GM12878 (cell line): ENCODE data around the gene PPP1R37. TPM values are rescaled to one million over a fixed set of nuclear protein-coding genes. Genes with fewer than 3 reads are reported as not detected.
A peak's percentile ranks its signal among the peaks of the same experiment; 100 is the strongest.

Experiments
- ATAC-seq: fragments of 200-7000 bp; cut with Tn5 transposase; 3 replicates; pipeline ENCODE4 v1.9.1; 2020; ENCODE audit warnings: mild to moderate bottlenecking, moderate library complexity
- BruUV-seq: library from RNA; stranded (reverse); fragments of 400-500 nt; replicated peaks from 2 replicates; lab custom pipeline; 2021; lab: Mats Ljungman, UMichigan
- CTCF ChIA-PET: fragments of 300-600 bp; sonication (Branson Sonifier 250); formaldehyde crosslinking; extraction: SDS; loops from one replicate; lab custom pipeline; 2021; ENCODE audit warnings: inconsistent platforms; lab: Yijun Ruan, JAX
- POLR2A ChIA-PET: fragments of 350-600 bp; formaldehyde crosslinking; extraction: SDS; loops from one replicate; lab custom pipeline; 2021; ENCODE audit warnings: inconsistent platforms; lab: Charles Lee
- RAD21 ChIA-PET: fragments of 300-600 bp; sonication (Branson Sonifier 250); formaldehyde crosslinking; loops from one replicate; lab custom pipeline; 2023; ENCODE audit warnings: antibody characterized with exemption; ENCODE audit not compliant: unreplicated experiment; lab: Charles Lee
- SMC1A ChIA-PET: fragments of 300-600 bp; sonication (Branson Sonifier 250); formaldehyde crosslinking; loops from one replicate; lab custom pipeline; 2023; ENCODE audit not compliant: unreplicated experiment, uncharacterized antibody; lab: Charles Lee
- DNase-seq: peaks from one replicate; pipeline ENCODE4 v3.0.0-alpha.2; 2011; ENCODE audit warnings: low read depth, low spot score
- FAIRE-seq: peaks from 3 replicates; lab custom pipeline; 2011; peaks lifted over from hg19 to GRCh38; lab: Jason Lieb, UNC
- H2AFZ ChIP-seq: 2 replicates; pipeline ENCODE4 v1.6.0; 2011; ENCODE audit warnings: low read depth, low read length, control low read depth; ENCODE audit not compliant: control insufficient read depth
- H3K27ac ChIP-seq: 2 replicates; pipeline ENCODE4 v1.5.1; 2011; ENCODE audit warnings: control low read depth; ENCODE audit not compliant: control insufficient read depth, insufficient read depth
- H3K27me3 ChIP-seq, 2 experiments: replicated peaks in 1 of 2; 2 replicates each; pipeline versions ENCODE4 v1.6.0 to v1.6.1; 2011; ENCODE audit warnings: low read length in 1 of 2; ENCODE audit not compliant: control insufficient read depth in 2 of 2, insufficient read depth in 2 of 2
- H3K36me3 ChIP-seq, 2 experiments: 2 replicates each; pipeline ENCODE4 v1.5.1; 2011; ENCODE audit warnings: low read length in 1 of 2; ENCODE audit not compliant: control insufficient read depth in 2 of 2, insufficient read depth in 2 of 2
- H3K4me1 ChIP-seq: 2 replicates; pipeline ENCODE4 v1.6.1; 2011; ENCODE audit warnings: mild to moderate bottlenecking, low read length, moderate library complexity, mixed read lengths; ENCODE audit not compliant: control insufficient read depth, insufficient read depth
- H3K4me2 ChIP-seq: 2 replicates; pipeline ENCODE4 v1.6.0; 2011; ENCODE audit warnings: control low read depth; ENCODE audit not compliant: control insufficient read depth, insufficient read depth
- H3K4me3 ChIP-seq: fragments of 200-600 bp; sonication (generic); 2 replicates; pipeline ENCODE4 v1.5.1; 2016
- H3K79me2 ChIP-seq: 2 replicates; pipeline ENCODE4 v1.6.0; 2011; ENCODE audit warnings: low read length; ENCODE audit not compliant: control insufficient read depth, insufficient read depth
- H3K9ac ChIP-seq: 2 replicates; pipeline ENCODE4 v1.8.0; 2011; ENCODE audit warnings: low read length, control low read depth, mixed read lengths; ENCODE audit not compliant: control insufficient read depth, insufficient read depth
- H3K9me3 ChIP-seq: replicated peaks from 3 replicates; pipeline ENCODE4 v1.5.1; 2011; ENCODE audit warnings: mild to moderate bottlenecking, low read length; ENCODE audit not compliant: control insufficient read depth, insufficient read depth
- H4K20me1 ChIP-seq: 2 replicates; pipeline ENCODE4 v1.6.0; 2011; ENCODE audit not compliant: control insufficient read depth, insufficient read depth
- CREM ChIP-seq: IDR thresholded peaks from 2 replicates; pipeline ENCODE4 v1.6.1; 2014; ENCODE audit warnings: antibody characterized with exemption, low read depth
- TCF12 ChIP-seq: IDR thresholded peaks from 2 replicates; pipeline ENCODE4 v1.6.1; 2011; ENCODE audit warnings: low read depth, mild to moderate bottlenecking, low read length
- ZBTB40 ChIP-seq: fragments of 450-650 bp; IDR thresholded peaks from 2 replicates; pipeline ENCODE4 v1.6.1; 2016; ENCODE audit warnings: mild to moderate bottlenecking, moderate library complexity, borderline replicate concordance
- ZNF592 ChIP-seq: fragments of 450-650 bp; IDR thresholded peaks from 2 replicates; pipeline ENCODE4 v1.6.1; 2017; ENCODE audit warnings: mild to moderate bottlenecking, moderate library complexity
- WGBS: methylation state at CpG from one replicate; pipeline ENCODE4 v1.1.6; 2016; ENCODE audit warnings: low lambda C conversion rate; ENCODE audit not compliant: insufficient replicate concordance, insufficient coverage; ENCODE audit errors: missing lambda C conversion rate; 5-methylcytosine and 5-hydroxymethylcytosine counted together
- in situ Hi-C: fragments of 300-500 bp; cut with MboI; formaldehyde crosslinking; loops from 9 replicates; pipeline ENCODE4 v1.14.3; 2018; ENCODE audit warnings: mixed read lengths
- intact Hi-C: fragments of 100-400 bp; cut with micrococcal nuclease; formaldehyde crosslinking; loops from one replicate; pipeline ENCODE4 v1.14.2; 2022; ENCODE audit not compliant: unreplicated experiment
- polyA plus RNA-seq, 11 experiments: library from polyadenylated mRNA; depleted of rRNA in 4 of 11; unstranded in 6 of 11; stranded (reverse) in 5 of 11; fragments of >200 nt; fragmentation: Nextera tagmentation in 4 of 11; fragmentation: Illumina TruSeq in 1 of 11; extraction: Ambion mirVana in 4 of 11; extraction: Trizol in 1 of 11; gene quantifications; 1 replicate in 1 of 11; 2 replicates in 10 of 11; pipeline versions ENCODE4 v1.2.1 to v1.2.3, GENCODE V29; 2011 to 2016; ENCODE audit warnings: inconsistent platforms in 2 of 11, missing spikeins in 2 of 11, low read depth in 1 of 11
- total RNA-seq, 4 experiments: library from RNA; depleted of rRNA in 3 of 4; stranded (reverse); fragments of >200 nt in 3 of 4; fragmentation: Illumina TruSeq in 1 of 4; extraction: Trizol in 1 of 4; gene quantifications; 2 replicates each; pipeline versions ENCODE4 v1.2.1 to v1.2.3, GENCODE V29; 2013 to 2021

Gene PPP1R37
- total and polyA plus RNA-seq, 10 of the 15 experiments (the other 5 are each of a cell fraction or from before 2014, with no cell fraction given), result 0.09 to 21.3 (median 5.1) TPM; not detected in 1

GRCh38 chr19:45126654-45127053, 33.7 kb downstream of the PPP1R37 start (continued):
- TF ChIP-seq ZNF592, result no peak
- TF ChIP-seq CREM, result no peak

GRCh38 chr19:45128146-45128545, 35.2 kb downstream of the PPP1R37 start:
- ATAC-seq, result no peak
- TF ChIP-seq ZBTB40 (peak; percentile 68), TCF12 (no peak)
- TF ChIP-seq, all 136 proteins: peak for 1
- no TSS peak for BruUV-seq
- Histone ChIP-seq H3K27me3 (no peaks in the 10 kb centered on the region), H3K79me2 (peaks cover 23% of the 10 kb centered on the region), H2AFZ (no peak overlapping the region), H3K9ac (no peak overlapping the region), H3K9me3 (no peaks in the 10 kb centered on the region), H3K4me3 (no peak overlapping the region), H3K4me1 (peaks cover 6% of the 10 kb centered on the region; the same call in 1 of the 2 replicates), H4K20me1 (no peaks in the 10 kb centered on the region), H3K36me3 (peaks cover 0 to 11% of the 10 kb centered on the region in 2 experiments; a peak in 3 of 4 replicates), H3K4me2 (no peak overlapping the region), H3K27ac (no peak overlapping the region)
- ChIA-PET RAD21 (interaction anchor here (0.7 to 2.7 kb wide), 2 partner anchors 9 to 36 kb away, joined by 3 to 12 read pairs; no protein-coding TSS in a partner anchor), CTCF (interaction anchor here (0.6 to 3.4 kb wide), 2 partner anchors 49 to 159 kb away, joined by 3 to 19 read pairs; partner anchors contain the start of gene GEMIN7), SMC1A (interaction anchor here (4.6 kb wide), 1 partner anchor 8 kb away, joined by 39 read pairs; no protein-coding TSS in a partner anchor), POLR2A (no interaction called here)
- DNase-seq (no peak), FAIRE-seq (no peak)
- in situ Hi-C loops, result no loop called here
- intact Hi-C loops, result no loop called here
- 91% methylated on average over 5 of the region's 5 CpGs for WGBS
